ENCODE data around the gene NT5DC4.

NT5DC4 gene

DNA sequence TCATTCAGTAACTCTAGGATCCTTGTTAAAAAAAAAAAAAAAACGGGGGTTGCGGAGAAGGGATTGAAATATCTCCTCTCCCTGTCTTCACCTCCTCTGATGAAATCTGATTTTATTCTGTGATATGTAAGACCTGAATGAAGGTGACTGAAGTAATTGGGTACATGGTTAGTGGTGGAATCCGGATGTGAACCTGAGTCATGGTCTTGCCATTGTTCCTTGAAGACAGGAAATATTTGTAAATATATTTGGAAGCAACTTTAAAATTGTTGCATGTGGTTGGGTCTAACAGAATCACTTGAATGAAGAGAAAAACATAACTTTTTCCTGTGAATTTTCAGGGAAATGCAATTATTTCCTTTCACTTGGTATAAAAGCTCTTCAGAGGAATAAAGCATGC, 66.5 kb downstream of the NT5DC4 start:
- no peak for DNase-seq (ENCODE audit: low spot score)

DNA sequence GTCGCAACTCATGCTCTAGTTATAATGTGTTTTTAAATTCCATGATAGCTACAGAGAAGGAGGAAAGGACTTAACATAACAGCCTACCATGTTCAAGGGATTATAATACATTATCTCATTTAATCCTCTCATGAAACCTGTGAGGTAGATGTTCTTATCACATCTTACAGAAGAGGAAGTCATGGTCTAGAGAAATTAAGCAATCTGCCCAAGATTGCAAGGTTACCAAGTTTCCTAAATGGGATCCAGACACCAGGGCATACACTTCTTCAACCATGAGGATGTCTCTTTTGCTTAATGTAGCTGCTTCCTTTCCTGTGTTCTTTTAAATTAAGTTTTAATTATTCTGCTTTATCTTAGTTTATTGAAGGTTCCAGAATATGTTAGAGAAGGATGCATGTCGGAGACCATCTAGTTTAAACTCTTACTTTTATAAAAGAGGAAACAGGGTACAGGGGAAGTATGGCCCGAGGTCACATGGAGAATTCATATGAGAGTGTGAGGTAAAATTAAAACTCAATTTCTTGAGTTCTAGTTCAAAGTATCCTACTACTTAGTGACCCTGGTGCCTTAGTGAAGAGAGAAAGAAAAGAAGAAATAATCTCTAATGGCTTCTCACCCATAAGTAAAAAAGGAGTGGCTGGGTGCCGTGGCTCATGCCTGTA, 67.0 kb downstream of the NT5DC4 start:
- DNase-seq (ENCODE audit: low spot score): no peak

DNA sequence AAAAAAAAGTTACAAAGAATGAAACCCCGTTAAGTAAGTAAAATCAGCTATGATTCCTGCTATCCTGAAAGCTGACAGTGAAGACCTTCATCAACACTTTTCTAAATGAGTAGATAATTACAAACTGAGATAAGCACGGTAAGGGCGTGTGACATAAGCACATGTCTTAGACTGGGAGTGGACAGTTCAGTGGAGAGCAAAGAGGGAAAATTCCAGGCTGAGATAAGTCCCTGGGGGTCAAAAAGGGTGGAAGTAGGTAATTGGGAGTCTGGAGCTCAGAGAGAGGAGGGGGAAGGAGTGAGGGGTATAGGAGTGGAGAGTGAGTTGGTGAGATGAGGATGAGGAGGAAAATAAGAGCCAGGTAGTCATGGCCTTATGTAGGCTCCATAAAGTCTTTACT, 67.8 kb downstream of the NT5DC4 start:
- DNase-seq (ENCODE audit: low spot score): no peak

All from activated CD4-positive, alpha-beta T cell treated with anti-CD3 and anti-CD28 coated beads, Interleukin-2, Interleukin-4, amounts not matched to agents 100 ng/mL and 50 ng/mL, durations not matched to agents 16 hours and 8 hours (primary cell).